Endodermal cell (in vitro differentiated cells): Measurements from ENCODE around the gene SPDYE6. TPM values are rescaled to one million over a fixed set of nuclear protein-coding genes. Genes with fewer than 3 reads are reported as not detected.
"Not testable (repeated sequence)": the region's sequence is repeated elsewhere in the genome, so short reads cannot be mapped to it uniquely, and the experiment has no call there.

ENCODE experiments used
- DNase-seq: peaks from one replicate; pipeline ENCODE4 v3.0.0-alpha.2; 2017
- H3K27ac ChIP-seq: 2 replicates; pipeline ENCODE4 v1.5.1; 2013; ENCODE audit warnings: mild to moderate bottlenecking, low read depth, low read length, moderate library complexity
- H3K27me3 ChIP-seq: 2 replicates; pipeline ENCODE4 v1.6.1; 2013; ENCODE audit warnings: mild to moderate bottlenecking, low read length, moderate library complexity; ENCODE audit not compliant: insufficient read depth, control insufficient read depth, poor library complexity, severe bottlenecking
- H3K36me3 ChIP-seq: 2 replicates; pipeline ENCODE4 v1.7.0; 2013; ENCODE audit warnings: mild to moderate bottlenecking, low read length, moderate library complexity; ENCODE audit not compliant: control insufficient read depth, insufficient read depth
- H3K4me1 ChIP-seq: one replicate; pipeline ENCODE4 v1.7.0; 2013; ENCODE audit warnings: low read length; ENCODE audit not compliant: control insufficient read depth, insufficient read depth
- H3K4me3 ChIP-seq: 2 replicates; pipeline ENCODE4 v1.5.1; 2013; ENCODE audit warnings: mild to moderate bottlenecking, low read length, moderate library complexity
- H3K9ac ChIP-seq: 2 replicates; pipeline ENCODE4 v1.6.1; 2013; ENCODE audit warnings: mild to moderate bottlenecking, low read length, moderate library complexity; ENCODE audit not compliant: poor library complexity, severe bottlenecking; ENCODE audit errors: extremely low read depth
- H3K9me3 ChIP-seq: 2 replicates; pipeline ENCODE4 v1.6.1; 2013; ENCODE audit warnings: mild to moderate bottlenecking, low read length, moderate library complexity; ENCODE audit not compliant: control insufficient read depth
- H3K27ac Mint-ChIP-seq: 2 replicates; pipeline ENCODE4 v1.8.0; 2020; ENCODE audit warnings: mixed read lengths
- H3K27me3 Mint-ChIP-seq: 2 replicates; pipeline ENCODE4 v1.8.0; 2021; ENCODE audit warnings: mild to moderate bottlenecking, mixed read lengths; ENCODE audit not compliant: insufficient read depth
- H3K36me3 Mint-ChIP-seq: 2 replicates; pipeline ENCODE4 v1.8.0; 2020; ENCODE audit warnings: low read depth, mixed read lengths
- H3K4me1 Mint-ChIP-seq: 2 replicates; pipeline ENCODE4 v1.8.0; 2020; ENCODE audit warnings: mixed read lengths
- H3K4me3 Mint-ChIP-seq: 2 replicates; pipeline ENCODE4 v1.8.0; 2020; ENCODE audit warnings: mild to moderate bottlenecking, moderate library complexity, mixed read lengths
- H3K9me3 Mint-ChIP-seq: 2 replicates; pipeline ENCODE4 v1.8.0; 2020; ENCODE audit warnings: mild to moderate bottlenecking, mixed read lengths
- WGBS, 2 experiments: methylation state at CpG; one replicate each; pipeline versions ENCODE4 v1.1.5 to v1.1.7; 2013; ENCODE audit warnings: missing lambda C conversion rate in 2 of 2, mixed read lengths in 1 of 2; ENCODE audit not compliant: insufficient coverage in 1 of 2, insufficient read length in 1 of 2; 5-methylcytosine and 5-hydroxymethylcytosine counted together
- total RNA-seq, 2 donors: library from RNA; stranded (reverse); fragmentation: NEBNext Ultra II Directional in 1 of 2; extraction: Animal tissue kit (Norgen Biotek cat#: 25700) in 1 of 2; gene quantifications; 2 replicates in 1 of 2; 3 replicates in 1 of 2; pipeline ENCODE4 v1.2.1, GENCODE V29; 2021
- TF ChIP-seq, protein P1 (sequence below): fragments of 200-600 bp; sonication (generic); conservative IDR thresholded peaks from 2 replicates; pipeline ENCODE4 v1.5.0; 2021; ENCODE audit warnings: antibody characterized with exemption, mild to moderate bottlenecking

Gene SPDYE6
- total RNA-seq, 2 donors from 2014 or later, result not detected

GRCh38 chr7:102389810-102390209, 33.6 kb upstream of the SPDYE6 start:
- Histone ChIP-seq H3K27me3 (no peaks in the 10 kb centered on the region), H3K4me1 (no peaks in the 10 kb centered on the region), H3K4me3 (no peak overlapping the region), H3K9ac (no peak overlapping the region), H3K36me3 (peaks cover 30% of the 10 kb centered on the region), H3K27ac (no peak overlapping the region), H3K9me3 (no peaks in the 10 kb centered on the region)
- TF ChIP-seq, protein P1, sequence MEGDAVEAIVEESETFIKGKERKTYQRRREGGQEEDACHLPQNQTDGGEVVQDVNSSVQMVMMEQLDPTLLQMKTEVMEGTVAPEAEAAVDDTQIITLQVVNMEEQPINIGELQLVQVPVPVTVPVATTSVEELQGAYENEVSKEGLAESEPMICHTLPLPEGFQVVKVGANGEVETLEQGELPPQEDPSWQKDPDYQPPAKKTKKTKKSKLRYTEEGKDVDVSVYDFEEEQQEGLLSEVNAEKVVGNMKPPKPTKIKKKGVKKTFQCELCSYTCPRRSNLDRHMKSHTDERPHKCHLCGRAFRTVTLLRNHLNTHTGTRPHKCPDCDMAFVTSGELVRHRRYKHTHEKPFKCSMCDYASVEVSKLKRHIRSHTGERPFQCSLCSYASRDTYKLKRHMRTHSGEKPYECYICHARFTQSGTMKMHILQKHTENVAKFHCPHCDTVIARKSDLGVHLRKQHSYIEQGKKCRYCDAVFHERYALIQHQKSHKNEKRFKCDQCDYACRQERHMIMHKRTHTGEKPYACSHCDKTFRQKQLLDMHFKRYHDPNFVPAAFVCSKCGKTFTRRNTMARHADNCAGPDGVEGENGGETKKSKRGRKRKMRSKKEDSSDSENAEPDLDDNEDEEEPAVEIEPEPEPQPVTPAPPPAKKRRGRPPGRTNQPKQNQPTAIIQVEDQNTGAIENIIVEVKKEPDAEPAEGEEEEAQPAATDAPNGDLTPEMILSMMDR, result no peak
- 100% methylated on average over 3 of the region's 3 CpGs; no CpG with 5 or more reads in 1 of the 2 experiments for WGBS, 2 experiments
- Mint-ChIP-seq H3K4me1 (no peaks in the 10 kb centered on the region), H3K4me3 (no peak overlapping the region), H3K27me3 (no peaks in the 10 kb centered on the region), H3K36me3 (peaks cover 36% of the 10 kb centered on the region), H3K9me3 (no peaks in the 10 kb centered on the region), H3K27ac (no peak overlapping the region)
- no peak for DNase-seq

DNA sequence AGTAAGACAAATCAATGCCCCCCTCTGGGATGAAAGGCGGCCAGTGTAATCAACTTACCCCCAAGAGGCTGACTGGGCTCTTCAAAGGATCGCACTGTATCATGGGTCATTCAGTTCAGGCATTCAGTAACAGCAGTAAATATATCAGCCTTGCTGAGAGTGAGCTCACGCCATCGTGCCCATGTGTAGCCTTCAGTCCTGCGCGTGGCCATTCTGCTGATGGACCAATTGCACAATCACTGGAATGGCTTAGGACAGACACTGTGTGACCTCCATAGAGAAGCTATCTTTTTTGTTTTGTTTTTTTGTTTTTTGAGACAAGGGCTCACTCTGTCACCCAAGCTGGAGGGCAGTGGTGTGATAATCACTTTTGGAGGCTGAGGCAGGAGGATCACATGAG, 30.8 kb upstream of the SPDYE6 start:
- Mint-ChIP-seq H3K4me3 (no peak overlapping the region), H3K9me3 (no peaks in the 10 kb centered on the region), H3K27me3 (no peaks in the 10 kb centered on the region), H3K27ac (no peak overlapping the region), H3K4me1 (peaks cover 8% of the 10 kb centered on the region), H3K36me3 (peaks cover 41% of the 10 kb centered on the region)
- no peak for DNase-seq
- H3K4me1 ChIP-seq, result no peaks in the 10 kb centered on the region
- H3K36me3 ChIP-seq, result peaks cover 16% of the 10 kb centered on the region
- no peak overlapping the region for H3K4me3 ChIP-seq
- H3K9ac ChIP-seq, result no peak overlapping the region
- no peaks in the 10 kb centered on the region for H3K27me3 ChIP-seq
- H3K27ac ChIP-seq, result no peak overlapping the region
- no peaks in the 10 kb centered on the region for H3K9me3 ChIP-seq
- 95 to 99% methylated on average over 6 of the region's 6 CpGs for WGBS, 2 experiments
- TF ChIP-seq, protein P1, result no peak

DNA sequence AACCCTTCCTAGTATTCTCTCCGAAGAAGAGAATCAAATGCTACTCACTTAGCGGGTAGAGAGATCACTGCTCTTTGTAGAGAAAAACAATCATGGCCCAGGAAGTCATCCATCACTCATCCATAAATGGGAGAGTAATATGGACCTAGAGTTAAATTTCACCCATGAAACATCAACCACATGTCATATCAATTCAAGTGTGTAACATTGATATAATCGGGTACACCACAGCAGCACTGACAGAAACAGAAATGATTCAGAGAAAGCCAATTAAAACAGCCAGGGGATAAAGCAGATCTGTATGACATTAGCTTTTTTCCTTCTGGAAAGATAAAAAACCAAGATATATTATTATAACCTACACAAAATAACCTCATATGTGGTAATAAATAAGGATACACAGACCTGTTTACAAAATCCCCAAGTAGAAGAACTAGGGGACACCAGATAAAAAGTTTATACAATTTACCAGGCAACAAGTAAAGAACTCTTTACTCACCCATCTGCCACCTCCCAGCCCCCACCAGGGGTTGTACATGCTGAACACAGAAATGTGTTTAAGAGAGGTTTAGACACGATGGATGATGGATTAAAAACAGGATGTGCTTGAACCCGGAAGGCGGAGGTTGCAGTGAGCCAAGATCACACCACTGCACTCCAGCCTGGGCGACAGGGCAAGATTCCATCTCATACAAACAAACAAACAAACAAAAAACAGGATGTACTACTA, 25.6 kb upstream of the SPDYE6 start:
- H3K4me3 Mint-ChIP-seq, H3K9ac ChIP-seq, H3K4me3 ChIP-seq, H3K27ac Mint-ChIP-seq, H3K9me3 Mint-ChIP-seq, H3K27ac ChIP-seq, H3K27me3 Mint-ChIP-seq, H3K27me3 ChIP-seq, H3K4me1 ChIP-seq, H3K9me3 ChIP-seq, DNase-seq: not testable (repeated sequence)
- peaks cover 17% of the 10 kb centered on the region for H3K4me1 Mint-ChIP-seq
- WGBS, 2 experiments, result 96 to 100% methylated on average over 1 to 6 of the region's 7 CpGs
- peaks cover 67% of the 10 kb centered on the region for H3K36me3 Mint-ChIP-seq
- H3K36me3 ChIP-seq, result peaks cover 26% of the 10 kb centered on the region

GRCh38 chr7:102380837-102381236, 24.6 kb upstream of the SPDYE6 start:
- not testable (repeated sequence) for H3K27me3 ChIP-seq, H3K4me1 ChIP-seq, H3K9me3 Mint-ChIP-seq, H3K4me3 Mint-ChIP-seq, H3K9ac ChIP-seq, H3K27me3 Mint-ChIP-seq, H3K9me3 ChIP-seq, H3K27ac ChIP-seq, H3K4me3 ChIP-seq
- 38 to 45% methylated on average over 8 of the region's 8 CpGs for WGBS, 2 experiments
- peak; percentile 67 for DNase-seq
- H3K36me3 ChIP-seq, result peaks cover 22% of the 10 kb centered on the region
- peaks cover 62% of the 10 kb centered on the region for H3K36me3 Mint-ChIP-seq
- H3K4me1 Mint-ChIP-seq, result peaks cover 17% of the 10 kb centered on the region
- H3K27ac Mint-ChIP-seq, result peak overlapping the region; percentile 65
